ENCODE measurements around the gene OSBPL9.
A peak's percentile ranks its signal among the peaks of the same experiment; 100 is the strongest.
"Not testable (repeated sequence)": the region's sequence is repeated elsewhere in the genome, so short reads cannot be mapped to it uniquely, and the experiment has no call there.

Gene OSBPL9

GRCh38 chr1:51616903-51617708 lies at the start of gene OSBPL9:
TSS of gene OSBPL9 (plus strand) at chr1:51617092. CDS start at chr1:51617111, 19 bp downstream.
- DNase-seq: peak; percentile 93

- no peak for DNase-seq
These were observed 49.2 kb upstream of the OSBPL9 start for GRCh38 chr1:51567653-51568052.

GRCh38 chr1:51568231-51568935 lies 48.5 kb upstream of the OSBPL9 start:
- no peak for DNase-seq

- no peak for DNase-seq
These were observed 47.4 kb upstream of the OSBPL9 start for GRCh38 chr1:51569284-51570062.

GRCh38 chr1:51570063-51570710 lies 46.7 kb upstream of the OSBPL9 start:
- no peak for DNase-seq

- DNase-seq: no peak
These were observed 44.5 kb upstream of the OSBPL9 start for GRCh38 chr1:51572365-51572764.

- no peak for DNase-seq
These were observed 42.1 kb upstream of the OSBPL9 start for GRCh38 chr1:51574796-51575195.

- DNase-seq: no peak
These were observed 41.3 kb upstream of the OSBPL9 start for GRCh38 chr1:51575406-51576084.

GRCh38 chr1:51576085-51576444 lies 40.8 kb upstream of the OSBPL9 start:
- DNase-seq: no peak

GRCh38 chr1:51576923-51577322 lies 40.0 kb upstream of the OSBPL9 start:
- no peak for DNase-seq

- DNase-seq: no peak
These were observed 38.3 kb upstream of the OSBPL9 start for GRCh38 chr1:51578383-51579109.

- DNase-seq: no peak
These were observed 35.7 kb upstream of the OSBPL9 start for GRCh38 chr1:51581238-51581637.

GRCh38 chr1:51583532-51583931 lies 33.4 kb upstream of the OSBPL9 start:
- DNase-seq: no peak

- DNase-seq: no peak
These were observed 32.9 kb upstream of the OSBPL9 start for GRCh38 chr1:51584021-51584420.

- DNase-seq: no peak
These were observed 24.2 kb upstream of the OSBPL9 start for GRCh38 chr1:51592711-51593110.

GRCh38 chr1:51594716-51595115 lies 22.2 kb upstream of the OSBPL9 start:
- no peak for DNase-seq

- no peak for DNase-seq
These were observed 16.4 kb upstream of the OSBPL9 start for GRCh38 chr1:51600529-51600928.

- DNase-seq: no peak
These were observed 15.9 kb upstream of the OSBPL9 start for GRCh38 chr1:51600965-51601364.

- no peak for DNase-seq
These were observed 10.8 kb upstream of the OSBPL9 start for GRCh38 chr1:51605961-51606723.

- DNase-seq: no peak
These were observed 9.2 kb upstream of the OSBPL9 start for GRCh38 chr1:51607681-51608095.

- not testable (repeated sequence) for DNase-seq
These were observed 6.8 kb upstream of the OSBPL9 start for GRCh38 chr1:51610104-51610503.

Data from COR-L47 (cell line).